Mesenchymal stem cell (in vitro differentiated cells and primary cell): ENCODE results near the gene ELL2.

Experiments used
- DNase-seq: peaks from one replicate; pipeline ENCODE4 v3.0.0-alpha.2; 2013
- H2AFZ ChIP-seq: one replicate; pipeline ENCODE4 v1.6.1; 2013; ENCODE audit warnings: low read depth, mild to moderate bottlenecking, control low read depth, inconsistent platforms, low read length, moderate library complexity
- H2AK5ac ChIP-seq: 2 replicates; pipeline ENCODE4 v1.6.1; 2013; ENCODE audit warnings: low read length, moderate library complexity, mild to moderate bottlenecking, inconsistent platforms; ENCODE audit not compliant: severe bottlenecking
- H2BK120ac ChIP-seq: one replicate; pipeline ENCODE4 v1.6.1; 2013; ENCODE audit warnings: low read depth, mild to moderate bottlenecking, inconsistent platforms, low read length, moderate library complexity
- H2BK12ac ChIP-seq, 2 experiments: one replicate each; pipeline ENCODE4 v1.6.1; 2013; ENCODE audit warnings: inconsistent platforms in 2 of 2, low read length in 2 of 2, mild to moderate bottlenecking in 2 of 2, moderate library complexity in 2 of 2, control low read depth in 1 of 2
- H2BK15ac ChIP-seq: one replicate; pipeline ENCODE4 v1.6.1; 2013; ENCODE audit warnings: mild to moderate bottlenecking, low read depth, inconsistent platforms; ENCODE audit not compliant: poor library complexity, severe bottlenecking
- H2BK5ac ChIP-seq: 2 replicates; pipeline ENCODE4 v1.6.1; 2013; ENCODE audit warnings: low read depth, mild to moderate bottlenecking, low read length, control low read depth, inconsistent platforms; ENCODE audit not compliant: poor library complexity, severe bottlenecking
- H3K14ac ChIP-seq, 2 experiments: one replicate each; pipeline ENCODE4 v1.6.1; 2013; ENCODE audit warnings: inconsistent platforms in 2 of 2, low read length in 2 of 2, control low read depth in 1 of 2, mild to moderate bottlenecking in 1 of 2, moderate library complexity in 1 of 2
- H3K18ac ChIP-seq, 2 experiments: one replicate each; pipeline ENCODE4 v1.6.1; 2013; ENCODE audit warnings: inconsistent platforms in 2 of 2, low read length in 2 of 2, control low read depth in 1 of 2, low read depth in 1 of 2, mild to moderate bottlenecking in 1 of 2
- H3K23ac ChIP-seq, 2 experiments: one replicate each; pipeline ENCODE4 v1.6.1; 2013; ENCODE audit warnings: inconsistent platforms in 2 of 2, low read length in 2 of 2, mild to moderate bottlenecking in 2 of 2, moderate library complexity in 2 of 2, control low read depth in 1 of 2
- H3K27ac ChIP-seq: 2 replicates; pipeline ENCODE4 v1.5.1; 2013; ENCODE audit warnings: mild to moderate bottlenecking, moderate library complexity, low read length, control low read depth, inconsistent platforms; ENCODE audit not compliant: poor library complexity, severe bottlenecking
- H3K27me3 ChIP-seq, 2 experiments: 2 replicates each; pipeline versions ENCODE4 v1.6.1 to v1.7.0; 2013; ENCODE audit warnings: low read length in 2 of 2, mild to moderate bottlenecking in 2 of 2, moderate library complexity in 2 of 2, control low read depth in 1 of 2, inconsistent platforms in 1 of 2; ENCODE audit not compliant: control insufficient read depth in 1 of 2, insufficient read depth in 1 of 2
- H3K36me3 ChIP-seq, 2 experiments: 2 replicates each; pipeline versions ENCODE4 v1.6.1 to v1.7.0; 2013; ENCODE audit warnings: low read length in 2 of 2, control low read depth in 1 of 2, inconsistent platforms in 1 of 2, low read depth in 1 of 2, mild to moderate bottlenecking in 1 of 2; ENCODE audit not compliant: insufficient read depth in 2 of 2, control insufficient read depth in 1 of 2
- H3K4ac ChIP-seq, 2 experiments: one replicate each; pipeline ENCODE4 v1.6.1; 2013; ENCODE audit warnings: inconsistent platforms in 2 of 2, low read length in 2 of 2, mild to moderate bottlenecking in 2 of 2, moderate library complexity in 2 of 2, control low read depth in 1 of 2, low read depth in 1 of 2
- H3K4me1 ChIP-seq: 2 replicates; pipeline ENCODE4 v1.6.1; 2013; ENCODE audit warnings: low read depth, low read length, control low read depth; ENCODE audit not compliant: control insufficient read depth, insufficient read depth
- H3K4me2 ChIP-seq: 2 replicates; pipeline ENCODE4 v1.6.1; 2013; ENCODE audit warnings: low read length, mild to moderate bottlenecking, inconsistent platforms; ENCODE audit not compliant: poor library complexity, severe bottlenecking
- H3K4me3 ChIP-seq, 2 experiments: 2 replicates each; pipeline versions ENCODE4 v1.5.1 to v1.7.0; 2013; ENCODE audit warnings: low read length in 2 of 2, mild to moderate bottlenecking in 2 of 2, control low read depth in 1 of 2, low read depth in 1 of 2; ENCODE audit not compliant: insufficient read depth in 1 of 2
- H3K79me1 ChIP-seq: replicated peaks from 2 replicates; pipeline ENCODE4 v1.6.1; 2013; ENCODE audit warnings: mild to moderate bottlenecking, control low read depth, low read length, inconsistent platforms; ENCODE audit not compliant: poor library complexity, severe bottlenecking
- H3K9ac ChIP-seq: 2 replicates; pipeline ENCODE4 v1.7.0; 2013; ENCODE audit warnings: mild to moderate bottlenecking, low read length, moderate library complexity
- H3K9me3 ChIP-seq: 2 replicates; pipeline ENCODE4 v1.7.0; 2013; ENCODE audit warnings: mild to moderate bottlenecking, low read length; ENCODE audit not compliant: control insufficient read depth
- H4K8ac ChIP-seq: one replicate; pipeline ENCODE4 v1.6.1; 2013; ENCODE audit warnings: inconsistent platforms, mild to moderate bottlenecking, low read length, moderate library complexity
- H4K91ac ChIP-seq: one replicate; pipeline ENCODE4 v1.6.1; 2013; ENCODE audit warnings: mild to moderate bottlenecking, low read length, inconsistent platforms
- WGBS: methylation state at CpG from one replicate; pipeline ENCODE4 v1.1.7; 2013; ENCODE audit warnings: mixed read lengths; 5-methylcytosine and 5-hydroxymethylcytosine counted together

The ELL2 gene

DNA sequence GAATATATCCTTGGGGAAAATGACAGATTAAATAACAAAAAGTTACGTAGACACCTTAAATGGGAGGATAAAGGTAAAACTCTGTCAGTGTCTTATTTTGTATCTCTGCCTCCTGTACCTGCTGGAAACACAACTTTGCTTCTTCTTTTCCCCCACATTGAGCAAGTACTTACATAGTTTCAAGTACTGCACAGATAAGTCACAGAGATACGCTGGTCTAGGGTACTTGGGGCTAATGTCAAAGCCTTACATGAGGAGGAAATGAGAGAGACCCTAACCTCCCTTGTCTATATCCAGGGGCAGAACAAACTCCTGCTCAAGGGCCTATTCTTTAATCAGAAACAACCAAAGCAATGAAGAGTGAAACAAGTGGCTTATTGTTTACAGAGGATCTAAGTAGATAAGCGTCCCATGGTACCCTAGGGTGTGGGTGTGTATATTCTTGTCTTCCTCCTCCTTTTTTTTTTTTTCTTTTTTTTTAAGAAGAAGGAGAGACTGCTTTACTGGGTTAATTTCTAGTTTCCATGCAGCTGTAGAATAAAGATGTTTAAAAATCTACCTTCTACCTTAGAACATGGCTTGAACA is 43.1 kb downstream of the ELL2 start:
- Histone ChIP-seq H3K27me3 (no peaks in the 10 kb centered on the region), H2BK12ac (no peak overlapping the region), H3K36me3 (peaks cover 2 to 62% of the 10 kb centered on the region in 2 experiments), H4K91ac (no peak overlapping the region), H3K27ac (no peak overlapping the region), H2AK5ac (no peak overlapping the region), H2BK5ac (no peak overlapping the region), H3K4me2 (no peak overlapping the region), H3K4ac (no peak overlapping the region), H2BK15ac (no peak overlapping the region), H3K9me3 (no peaks in the 10 kb centered on the region), H3K79me1 (peaks cover 28% of the 10 kb centered on the region), H3K14ac (no peak overlapping the region), H3K4me3 (no peak overlapping the region), H2AFZ (no peak overlapping the region), H3K4me1 (no peaks in the 10 kb centered on the region), H3K9ac (no peak overlapping the region), H2BK120ac (no peak overlapping the region), H3K18ac (no peak overlapping the region), H3K23ac (no peak overlapping the region), H4K8ac (no peak overlapping the region)
- no peak for DNase-seq
- 93% methylated on average over 2 of the region's 3 CpGs for WGBS

DNA sequence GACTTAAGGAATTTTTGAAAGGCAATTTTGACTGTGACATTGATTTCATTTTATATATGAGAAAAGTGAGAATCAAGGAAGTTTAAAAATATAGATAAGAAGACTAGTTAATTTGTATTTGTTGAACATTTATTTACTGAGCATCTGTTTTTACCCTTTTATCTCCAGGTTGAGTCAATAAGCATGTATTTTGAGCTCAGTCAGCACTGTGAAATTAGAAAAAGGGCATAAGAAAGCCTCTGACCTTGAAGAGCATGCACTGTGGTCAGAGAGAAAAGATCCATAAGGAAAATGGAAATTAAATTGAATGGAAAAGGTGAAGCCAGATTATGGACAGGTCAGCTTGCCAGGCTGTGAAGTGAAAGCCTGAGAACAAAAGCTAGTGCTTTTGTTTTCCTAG is 44.4 kb downstream of the ELL2 start:
- Histone ChIP-seq H3K4me3 (no peak overlapping the region), H3K18ac (no peak overlapping the region), H2BK120ac (no peak overlapping the region), H3K4ac (no peak overlapping the region), H3K4me2 (no peak overlapping the region), H3K14ac (no peak overlapping the region), H3K9me3 (no peaks in the 10 kb centered on the region), H2BK5ac (no peak overlapping the region), H2BK15ac (no peak overlapping the region), H3K27me3 (no peaks in the 10 kb centered on the region), H3K27ac (no peak overlapping the region), H3K4me1 (no peaks in the 10 kb centered on the region), H3K23ac (no peak overlapping the region), H4K91ac (no peak overlapping the region), H3K36me3 (peaks cover 0 to 63% of the 10 kb centered on the region in 2 experiments), H2BK12ac (no peak overlapping the region), H3K9ac (no peak overlapping the region), H2AFZ (no peak overlapping the region), H3K79me1 (peaks cover 22% of the 10 kb centered on the region), H4K8ac (peak overlapping the region; percentile 39), H2AK5ac (no peak overlapping the region)
- no peak for DNase-seq

DNA sequence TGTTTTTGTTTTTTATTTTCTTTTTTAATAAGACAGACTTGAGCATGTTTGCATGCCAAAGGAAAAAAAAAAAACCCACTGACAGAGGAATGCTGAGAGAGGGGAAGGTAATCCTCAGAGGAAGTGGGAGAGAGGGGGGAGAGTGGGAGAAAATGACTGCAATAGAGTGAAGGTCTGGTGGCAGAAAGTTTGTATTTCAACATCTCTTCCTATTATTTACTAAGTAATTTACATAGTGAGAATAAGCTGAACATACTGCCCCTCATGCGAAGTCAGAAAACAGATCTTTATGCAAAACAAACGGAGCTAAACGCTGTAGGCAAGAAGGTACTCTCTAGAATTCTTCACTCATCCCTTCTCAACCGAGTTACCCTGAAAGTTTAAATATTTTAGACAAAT is 45.0 kb downstream of the ELL2 start:
- peak; percentile 55 for DNase-seq
- Histone ChIP-seq H3K9ac (no peak overlapping the region), H3K36me3 (peaks cover 0 to 68% of the 10 kb centered on the region in 2 experiments), H2BK12ac (no peak overlapping the region), H3K4me3 (no peak overlapping the region), H3K14ac (no peak overlapping the region), H4K8ac (no peak overlapping the region), H3K18ac (no peak overlapping the region), H2AFZ (no peak overlapping the region), H3K4me1 (no peaks in the 10 kb centered on the region), H3K4ac (no peak overlapping the region), H2AK5ac (no peak overlapping the region), H3K4me2 (no peak overlapping the region), H3K79me1 (peaks cover 22% of the 10 kb centered on the region), H2BK5ac (no peak overlapping the region), H4K91ac (no peak overlapping the region), H3K9me3 (no peaks in the 10 kb centered on the region), H3K27me3 (no peaks in the 10 kb centered on the region), H2BK120ac (no peak overlapping the region), H3K23ac (no peak overlapping the region), H3K27ac (no peak overlapping the region), H2BK15ac (no peak overlapping the region)
- no CpG with 5 or more reads among the region's 4 CpGs for WGBS

DNA sequence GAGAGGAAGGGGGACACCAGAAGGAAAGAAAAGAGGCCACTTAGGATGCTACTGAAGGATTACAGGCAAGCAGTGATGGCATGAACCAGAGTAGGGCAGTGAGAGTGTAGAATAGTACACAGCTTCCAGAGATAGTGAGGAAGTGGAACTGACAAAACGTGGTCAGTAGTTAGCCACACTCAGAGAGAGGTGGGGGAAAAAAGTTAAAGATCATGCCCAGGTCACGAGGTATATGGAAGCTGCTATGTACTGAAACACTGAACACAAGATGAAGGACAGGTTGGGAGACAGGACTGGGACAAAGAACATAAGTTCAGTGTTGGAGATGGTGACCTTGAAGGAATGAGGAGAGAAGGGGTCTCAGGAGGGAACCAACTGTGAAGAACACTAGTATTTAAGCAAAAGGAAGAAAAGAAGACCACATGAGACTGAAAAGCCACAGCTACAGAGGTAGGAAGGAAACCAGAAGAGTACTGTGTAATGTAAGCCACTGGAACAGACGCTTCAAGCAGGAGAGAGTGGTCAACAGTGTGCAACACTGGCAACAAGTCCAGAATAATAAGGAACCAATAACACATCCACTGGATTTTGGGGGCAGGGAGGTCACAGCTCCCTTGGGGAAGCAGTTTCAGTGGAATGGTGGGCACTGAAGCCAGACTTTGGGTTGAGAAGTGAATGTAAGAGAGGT is 45.5 kb downstream of the ELL2 start:
- H3K36me3 ChIP-seq = peaks cover 0 to 69% of the 10 kb centered on the region in 2 experiments
- H2BK15ac ChIP-seq = no peak overlapping the region
- no peak overlapping the region for H3K23ac ChIP-seq
- no peak for DNase-seq
- no peaks in the 10 kb centered on the region for H3K27me3 ChIP-seq
- no peaks in the 10 kb centered on the region for H3K4me1 ChIP-seq
- H3K4me3 ChIP-seq = no peak overlapping the region
- no peaks in the 10 kb centered on the region for H3K9me3 ChIP-seq
- no peak overlapping the region for H3K14ac ChIP-seq
- H4K8ac ChIP-seq = no peak overlapping the region
- peaks cover 22% of the 10 kb centered on the region for H3K79me1 ChIP-seq
- no peak overlapping the region for H2AFZ ChIP-seq
- H3K9ac ChIP-seq = no peak overlapping the region
- H3K27ac ChIP-seq = no peak overlapping the region
- H2BK120ac ChIP-seq = no peak overlapping the region
- H3K4me2 ChIP-seq = no peak overlapping the region
- no peak overlapping the region for H2BK12ac ChIP-seq
- no peak overlapping the region for H2BK5ac ChIP-seq
- H3K18ac ChIP-seq = no peak overlapping the region
- no peak overlapping the region for H3K4ac ChIP-seq
- no peak overlapping the region for H2AK5ac ChIP-seq
- no peak overlapping the region for H4K91ac ChIP-seq
- WGBS = 78% methylated on average over 3 of the region's 3 CpGs
